ENCODE data around the gene PCDHGA7.

GRCh38 chr5:141399555-141400258 lies 17.2 kb downstream of the PCDHGA7 start:
- TF ChIP-seq CTCF (IDR thresholded peaks at IDR 0.05), result no peak
- no peak for TF ChIP-seq POLR2AphosphoS5 (IDR thresholded peaks at IDR 0.05; ENCODE audit: low read depth, low read length)
- TF ChIP-seq SIN3A (IDR thresholded peaks at IDR 0.05; ENCODE audit: borderline replicate concordance, insufficient read depth, low read depth, low read length), result no peak
- no peak for TF ChIP-seq REST (IDR thresholded peaks at IDR 0.05; ENCODE audit: insufficient read depth in 1 of 2, low read depth in 2 of 2, low read length in 1 of 2)
- TF ChIP-seq TCF7L2 (IDR thresholded peaks at IDR 0.05; ENCODE audit: low read depth, low read length), result no peak
